CD14-positive monocyte (primary cell): ENCODE measurements around the gene FOXO3. TPM values are rescaled to one million over a fixed set of nuclear protein-coding genes. Genes with fewer than 3 reads are reported as not detected.
"Not testable (repeated sequence)": the region's sequence is repeated elsewhere in the genome, so short reads cannot be mapped to it uniquely, and the experiment has no call there.

Source experiments
- DNase-seq, 3 donors: peaks; one replicate each; pipeline ENCODE4 v3.0.0-alpha.2; 2011 to 2022
- H2AFZ ChIP-seq: 2 replicates; pipeline ENCODE4 v1.6.0; 2012; ENCODE audit warnings: mild to moderate bottlenecking, low read depth, low read length, inconsistent platforms; ENCODE audit not compliant: insufficient read depth, poor library complexity, severe bottlenecking
- H3K27ac ChIP-seq, 2 donors: 1 replicate in 1 of 2; 2 replicates in 1 of 2; pipeline ENCODE4 v1.5.1; 2012 to 2013; ENCODE audit warnings: low read length in 2 of 2, control low read depth in 1 of 2, inconsistent platforms in 1 of 2, low read depth in 1 of 2, mild to moderate bottlenecking in 1 of 2
- H3K27me3 ChIP-seq, 2 donors: one replicate each; pipeline versions ENCODE4 v1.6.0 to v1.6.1; 2011 to 2013; ENCODE audit warnings: low read length in 2 of 2; ENCODE audit not compliant: control insufficient read depth in 2 of 2, insufficient read depth in 2 of 2
- H3K36me3 ChIP-seq, 2 donors: replicated peaks in 1 of 2; 1 replicate in 1 of 2; 2 replicates in 1 of 2; pipeline versions ENCODE4 v1.5.1 to v1.6.1; 2012 to 2013; ENCODE audit warnings: low read length in 2 of 2, control low read depth in 1 of 2, inconsistent platforms in 1 of 2, mild to moderate bottlenecking in 1 of 2; ENCODE audit not compliant: insufficient read depth in 2 of 2, control insufficient read depth in 1 of 2
- H3K4me1 ChIP-seq, 2 donors: 1 replicate in 1 of 2; 2 replicates in 1 of 2; pipeline versions ENCODE4 v1.5.1 to v1.6.1; 2012 to 2013; ENCODE audit warnings: low read length in 2 of 2, control low read depth in 1 of 2, inconsistent platforms in 1 of 2, mild to moderate bottlenecking in 1 of 2, moderate library complexity in 1 of 2; ENCODE audit not compliant: insufficient read depth in 2 of 2, control insufficient read depth in 1 of 2
- H3K4me2 ChIP-seq: replicated peaks from 2 replicates; pipeline ENCODE3; 2012; ENCODE audit warnings: low read length, moderate library complexity, mild to moderate bottlenecking; ENCODE audit not compliant: poor library complexity, severe bottlenecking; ENCODE audit errors: extremely low read depth
- H3K4me3 ChIP-seq, 3 experiments: fragments of 200-600 bp in 1 of 3; sonication (generic) in 1 of 3; replicated peaks in 1 of 3; 1 replicate in 2 of 3; 2 replicates in 1 of 3; pipeline ENCODE4 v1.5.1; 2011 to 2013; ENCODE audit warnings: low read length in 3 of 3, mild to moderate bottlenecking in 3 of 3, control low read depth in 2 of 3, low read depth in 2 of 3, inconsistent platforms in 1 of 3, moderate library complexity in 1 of 3
- H3K79me2 ChIP-seq: 2 replicates; pipeline ENCODE4 v1.6.0; 2012; ENCODE audit warnings: mild to moderate bottlenecking, control low read depth, inconsistent platforms, low read length, moderate library complexity; ENCODE audit not compliant: insufficient read depth
- H3K9ac ChIP-seq: 2 replicates; pipeline ENCODE4 v1.6.0; 2017; ENCODE audit warnings: low read length, mild to moderate bottlenecking; ENCODE audit not compliant: insufficient read depth, poor library complexity, severe bottlenecking
- H3K9me3 ChIP-seq, 2 donors: replicated peaks in 1 of 2; 1 replicate in 1 of 2; 2 replicates in 1 of 2; pipeline versions ENCODE4 v1.5.1 to v1.6.1; 2012 to 2013; ENCODE audit warnings: low read length in 2 of 2, control low read depth in 1 of 2; ENCODE audit not compliant: control insufficient read depth in 1 of 2, insufficient read depth in 1 of 2
- H4K20me1 ChIP-seq: 2 replicates; pipeline ENCODE4 v1.6.0; 2012; ENCODE audit warnings: mild to moderate bottlenecking, low read length, control low read depth, moderate library complexity; ENCODE audit not compliant: insufficient read depth
- H3K27ac Mint-ChIP-seq, 7 donors: one replicate each; pipeline ENCODE4 v1.8.0; 2020; ENCODE audit warnings: mild to moderate bottlenecking in 7 of 7, mixed read lengths in 7 of 7, moderate library complexity in 6 of 7, inconsistent platforms in 2 of 7
- H3K27me3 Mint-ChIP-seq, 3 donors: one replicate each; pipeline ENCODE4 v1.8.0; 2021 to 2022; ENCODE audit warnings: low read depth in 3 of 3, mild to moderate bottlenecking in 3 of 3, mixed read lengths in 3 of 3, moderate library complexity in 3 of 3, inconsistent platforms in 1 of 3
- H3K36me3 Mint-ChIP-seq, 2 donors: one replicate each; pipeline ENCODE4 v1.8.0; 2020; ENCODE audit warnings: mixed read lengths in 2 of 2, inconsistent platforms in 1 of 2, mild to moderate bottlenecking in 1 of 2
- H3K4me1 Mint-ChIP-seq: one replicate; pipeline ENCODE4 v1.8.0; 2020; ENCODE audit warnings: mild to moderate bottlenecking, mixed read lengths
- H3K4me3 Mint-ChIP-seq, 2 donors: one replicate each; pipeline ENCODE4 v1.8.0; 2020; ENCODE audit warnings: mild to moderate bottlenecking in 2 of 2, mixed read lengths in 2 of 2, moderate library complexity in 1 of 2
- H3K9me3 Mint-ChIP-seq, 7 donors: one replicate each; pipeline ENCODE4 v1.8.0; 2020 to 2022; ENCODE audit warnings: mixed read lengths in 7 of 7, mild to moderate bottlenecking in 6 of 7, moderate library complexity in 6 of 7, inconsistent platforms in 2 of 7
- WGBS: methylation state at CpG from one replicate; pipeline ENCODE4 v1.1.5; 2013; ENCODE audit warnings: missing lambda C conversion rate; ENCODE audit not compliant: insufficient coverage; 5-methylcytosine and 5-hydroxymethylcytosine counted together
- intact Hi-C, 2 donors: fragments of 100-400 bp; cut with micrococcal nuclease; formaldehyde crosslinking; loops; one replicate each; pipeline versions ENCODE4 v1.15.0 to v1.15.1; 2023
- polyA plus RNA-seq, 3 donors: library from polyadenylated mRNA; depleted of rRNA in 1 of 3; unstranded in 2 of 3; stranded (reverse) in 1 of 3; fragments of 300-500 nt in 2 of 3; fragments of >200 nt in 1 of 3; fragmentation: Illumina TruSeq in 2 of 3; gene quantifications; 1 replicate in 2 of 3; 2 replicates in 1 of 3; pipeline ENCODE4 v1.2.3, GENCODE V29; 2012 to 2021
- TF ChIP-seq, protein P1 (sequence below): fragments of 200-600 bp; IDR thresholded peaks from one replicate; pipeline ENCODE4 v1.8.0; 2022; ENCODE audit warnings: antibody characterized with exemption, mild to moderate bottlenecking

The FOXO3 gene
- polyA plus RNA-seq, 3 donors: 15.4 to 23.2 (median 17.5) TPM

GRCh38 chr6:108661982-108662381 is 101.3 kb downstream of the FOXO3 start:
- peaks cover 13 to 32% of the 10 kb centered on the region in 2 donors for H3K36me3 ChIP-seq
- Mint-ChIP-seq H3K36me3 (peaks cover 33 to 42% of the 10 kb centered on the region in 2 donors), H3K4me1 (peaks cover 2% of the 10 kb centered on the region), H3K27ac (no peak overlapping the region), H3K9me3 (peaks cover 0 to 1% (median 0%) of the 10 kb centered on the region in 7 donors), H3K27me3 (no peaks in the 10 kb centered on the region), H3K4me3 (no peak overlapping the region)
- no peaks in the 10 kb centered on the region for H3K27me3 ChIP-seq
- no peaks in the 10 kb centered on the region for H3K4me1 ChIP-seq
- H3K27ac ChIP-seq: no peak overlapping the region
- intact Hi-C loops: no loop called here
- H3K79me2 ChIP-seq: peaks cover 69% of the 10 kb centered on the region
- H2AFZ ChIP-seq: no peak overlapping the region
- TF ChIP-seq, protein P1, sequence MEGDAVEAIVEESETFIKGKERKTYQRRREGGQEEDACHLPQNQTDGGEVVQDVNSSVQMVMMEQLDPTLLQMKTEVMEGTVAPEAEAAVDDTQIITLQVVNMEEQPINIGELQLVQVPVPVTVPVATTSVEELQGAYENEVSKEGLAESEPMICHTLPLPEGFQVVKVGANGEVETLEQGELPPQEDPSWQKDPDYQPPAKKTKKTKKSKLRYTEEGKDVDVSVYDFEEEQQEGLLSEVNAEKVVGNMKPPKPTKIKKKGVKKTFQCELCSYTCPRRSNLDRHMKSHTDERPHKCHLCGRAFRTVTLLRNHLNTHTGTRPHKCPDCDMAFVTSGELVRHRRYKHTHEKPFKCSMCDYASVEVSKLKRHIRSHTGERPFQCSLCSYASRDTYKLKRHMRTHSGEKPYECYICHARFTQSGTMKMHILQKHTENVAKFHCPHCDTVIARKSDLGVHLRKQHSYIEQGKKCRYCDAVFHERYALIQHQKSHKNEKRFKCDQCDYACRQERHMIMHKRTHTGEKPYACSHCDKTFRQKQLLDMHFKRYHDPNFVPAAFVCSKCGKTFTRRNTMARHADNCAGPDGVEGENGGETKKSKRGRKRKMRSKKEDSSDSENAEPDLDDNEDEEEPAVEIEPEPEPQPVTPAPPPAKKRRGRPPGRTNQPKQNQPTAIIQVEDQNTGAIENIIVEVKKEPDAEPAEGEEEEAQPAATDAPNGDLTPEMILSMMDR: no peak
- no peak overlapping the region for H3K4me2 ChIP-seq
- DNase-seq: no peak
- no peak overlapping the region for H3K4me3 ChIP-seq
- H3K9ac ChIP-seq: no peak overlapping the region
- WGBS: no CpG with 5 or more reads among the region's 2 CpGs
- peaks cover 96% of the 10 kb centered on the region for H4K20me1 ChIP-seq
- no peaks in the 10 kb centered on the region for H3K9me3 ChIP-seq

GRCh38 chr6:108662702-108663101 is 102.0 kb downstream of the FOXO3 start:
- Histone ChIP-seq H3K79me2 (peaks cover 67% of the 10 kb centered on the region), H3K4me1 (no peaks in the 10 kb centered on the region), H3K9ac (no peak overlapping the region), H2AFZ (no peak overlapping the region), H3K27ac (no peak overlapping the region), H3K27me3 (no peaks in the 10 kb centered on the region), H4K20me1 (peaks cover 96% of the 10 kb centered on the region), H3K36me3 (peaks cover 13 to 35% of the 10 kb centered on the region in 2 donors), H3K4me2 (no peak overlapping the region), H3K9me3 (no peaks in the 10 kb centered on the region), H3K4me3 (no peak overlapping the region)
- H3K9me3 Mint-ChIP-seq: peaks cover 0 to 1% (median 0%) of the 10 kb centered on the region in 7 donors
- DNase-seq: no peak
- TF ChIP-seq, protein P1: no peak
- intact Hi-C loops: no loop called here
- no peak overlapping the region for H3K4me3 Mint-ChIP-seq
- H3K4me1 Mint-ChIP-seq: peaks cover 2% of the 10 kb centered on the region
- peaks cover 38 to 42% of the 10 kb centered on the region in 2 donors for H3K36me3 Mint-ChIP-seq
- H3K27ac Mint-ChIP-seq: no peak overlapping the region
- no peaks in the 10 kb centered on the region for H3K27me3 Mint-ChIP-seq
- WGBS: 100% methylated on average over 1 of the region's 2 CpGs

- H3K4me1 Mint-ChIP-seq: not testable (repeated sequence)
These were observed 102.9 kb downstream of the FOXO3 start for GRCh38 chr6:108663494-108664064.

More at GRCh38 chr6:108663494-108664064, 102.9 kb downstream of the FOXO3 start:
- H3K27ac Mint-ChIP-seq, DNase-seq, H3K9me3 ChIP-seq, H3K4me1 ChIP-seq, H2AFZ ChIP-seq, H3K27ac ChIP-seq, H3K4me3 ChIP-seq, H3K4me3 Mint-ChIP-seq, H3K27me3 ChIP-seq, H3K9me3 Mint-ChIP-seq, H3K9ac ChIP-seq, H3K27me3 Mint-ChIP-seq, intact Hi-C loops, H3K4me2 ChIP-seq: not testable (repeated sequence)
- peaks cover 44 to 47% of the 10 kb centered on the region in 2 donors for H3K36me3 Mint-ChIP-seq
- peaks cover 67% of the 10 kb centered on the region for H3K79me2 ChIP-seq
- WGBS: 96% methylated on average over 12 of the region's 30 CpGs
- H3K36me3 ChIP-seq: peaks cover 19 to 44% of the 10 kb centered on the region in 2 donors
- peaks cover 96% of the 10 kb centered on the region for H4K20me1 ChIP-seq
